A549 (cell line): ENCODE data around the gene PTPRN2.

Experiments used
- MAZ ChIP-seq: fragments of 150-350 bp; IDR thresholded peaks from 2 replicates; pipeline ENCODE4 v1.6.1; 2014; ENCODE audit warnings: antibody characterized with exemption, low read depth, low read length, borderline replicate concordance
- PHF8 ChIP-seq: fragments of 200-600 bp; sonication (generic); IDR thresholded peaks from 2 replicates; pipeline ENCODE4 v1.6.1; 2016; ENCODE audit warnings: low read depth, mild to moderate bottlenecking, antibody characterized with exemption, moderate library complexity, borderline replicate concordance
- POLR2A ChIP-seq: IDR thresholded peaks from 2 replicates; pipeline ENCODE4 v1.6.1; 2012; ENCODE audit warnings: mild to moderate bottlenecking, low read length
- TFCP2L1 ChIP-seq: fragments of 250-450 bp; sonication (Bioruptor Pico); IDR thresholded peaks from 2 replicates; pipeline ENCODE4 v1.5.0; 2021; ENCODE audit warnings: mild to moderate bottlenecking
- TP53 ChIP-seq: fragments of 250-450 bp; sonication (Bioruptor Pico); IDR thresholded peaks from 2 replicates; pipeline ENCODE4 v1.5.0; 2021; ENCODE audit warnings: mild to moderate bottlenecking, moderate library complexity
- ZSCAN20 ChIP-seq: fragments of 250-450 bp; sonication (Bioruptor Pico); IDR thresholded peaks from 2 replicates; pipeline ENCODE4 v1.8.0; 2022; ENCODE audit warnings: mild to moderate bottlenecking, moderate library complexity
- TF ChIP-seq, protein P1 (sequence below): fragments of >200 bp; sonication (Bioruptor Twin); formaldehyde crosslinking; IDR thresholded peaks from 3 replicates; pipeline ENCODE4 v1.5.1; 2016
- TF ChIP-seq, protein P2 (sequence below): fragments of >200 bp; sonication (Bioruptor Twin); formaldehyde crosslinking; IDR thresholded peaks from 3 replicates; pipeline ENCODE4 v1.6.1; 2016

DNA sequence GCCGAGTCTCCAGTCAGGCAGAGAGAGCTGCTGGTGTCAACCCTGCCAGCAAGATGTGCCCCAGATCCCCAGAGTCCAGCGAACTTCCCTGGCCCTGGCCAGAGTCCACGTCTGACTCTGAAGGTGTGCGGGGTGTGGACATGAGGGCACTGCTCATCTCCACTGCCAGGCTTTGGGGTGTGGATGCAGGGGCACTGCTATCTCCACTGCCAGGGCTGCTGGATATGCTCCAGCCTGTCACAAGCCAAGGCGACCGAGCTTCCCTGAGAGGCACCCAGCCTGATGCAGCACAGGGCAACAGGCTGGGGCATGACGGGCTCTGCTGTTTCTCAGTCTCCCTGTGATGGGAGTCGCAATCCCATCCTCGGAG is 596.8 kb downstream of the PTPRN2 start:
- TF ChIP-seq PHF8 (no peak), POLR2A (no peak), MAZ (no peak), TFCP2L1 (CRISPR knock-in tag) (no peak), TP53 (CRISPR knock-in tag) (no peak), ZSCAN20 (no peak)
- TF ChIP-seq, protein P1, sequence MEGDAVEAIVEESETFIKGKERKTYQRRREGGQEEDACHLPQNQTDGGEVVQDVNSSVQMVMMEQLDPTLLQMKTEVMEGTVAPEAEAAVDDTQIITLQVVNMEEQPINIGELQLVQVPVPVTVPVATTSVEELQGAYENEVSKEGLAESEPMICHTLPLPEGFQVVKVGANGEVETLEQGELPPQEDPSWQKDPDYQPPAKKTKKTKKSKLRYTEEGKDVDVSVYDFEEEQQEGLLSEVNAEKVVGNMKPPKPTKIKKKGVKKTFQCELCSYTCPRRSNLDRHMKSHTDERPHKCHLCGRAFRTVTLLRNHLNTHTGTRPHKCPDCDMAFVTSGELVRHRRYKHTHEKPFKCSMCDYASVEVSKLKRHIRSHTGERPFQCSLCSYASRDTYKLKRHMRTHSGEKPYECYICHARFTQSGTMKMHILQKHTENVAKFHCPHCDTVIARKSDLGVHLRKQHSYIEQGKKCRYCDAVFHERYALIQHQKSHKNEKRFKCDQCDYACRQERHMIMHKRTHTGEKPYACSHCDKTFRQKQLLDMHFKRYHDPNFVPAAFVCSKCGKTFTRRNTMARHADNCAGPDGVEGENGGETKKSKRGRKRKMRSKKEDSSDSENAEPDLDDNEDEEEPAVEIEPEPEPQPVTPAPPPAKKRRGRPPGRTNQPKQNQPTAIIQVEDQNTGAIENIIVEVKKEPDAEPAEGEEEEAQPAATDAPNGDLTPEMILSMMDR: no peak
- TF ChIP-seq, protein P2, sequence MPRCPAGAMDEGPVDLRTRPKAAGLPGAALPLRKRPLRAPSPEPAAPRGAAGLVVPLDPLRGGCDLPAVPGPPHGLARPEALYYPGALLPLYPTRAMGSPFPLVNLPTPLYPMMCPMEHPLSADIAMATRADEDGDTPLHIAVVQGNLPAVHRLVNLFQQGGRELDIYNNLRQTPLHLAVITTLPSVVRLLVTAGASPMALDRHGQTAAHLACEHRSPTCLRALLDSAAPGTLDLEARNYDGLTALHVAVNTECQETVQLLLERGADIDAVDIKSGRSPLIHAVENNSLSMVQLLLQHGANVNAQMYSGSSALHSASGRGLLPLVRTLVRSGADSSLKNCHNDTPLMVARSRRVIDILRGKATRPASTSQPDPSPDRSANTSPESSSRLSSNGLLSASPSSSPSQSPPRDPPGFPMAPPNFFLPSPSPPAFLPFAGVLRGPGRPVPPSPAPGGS: no peak
